HG02642 (cell line): Measurements from ENCODE around the gene HEATR5A.
"Not testable (repeated sequence)": the region's sequence is repeated elsewhere in the genome, so short reads cannot be mapped to it uniquely, and the experiment has no call there.

Experiments used
- ATAC-seq: cut with Tn5 transposase; IDR thresholded peaks from one replicate; pipeline ENCODE4 v1.9.1; 2021; ENCODE audit warnings: mild to moderate bottlenecking; ENCODE audit not compliant: unreplicated experiment, poor library complexity

Gene HEATR5A

DNA sequence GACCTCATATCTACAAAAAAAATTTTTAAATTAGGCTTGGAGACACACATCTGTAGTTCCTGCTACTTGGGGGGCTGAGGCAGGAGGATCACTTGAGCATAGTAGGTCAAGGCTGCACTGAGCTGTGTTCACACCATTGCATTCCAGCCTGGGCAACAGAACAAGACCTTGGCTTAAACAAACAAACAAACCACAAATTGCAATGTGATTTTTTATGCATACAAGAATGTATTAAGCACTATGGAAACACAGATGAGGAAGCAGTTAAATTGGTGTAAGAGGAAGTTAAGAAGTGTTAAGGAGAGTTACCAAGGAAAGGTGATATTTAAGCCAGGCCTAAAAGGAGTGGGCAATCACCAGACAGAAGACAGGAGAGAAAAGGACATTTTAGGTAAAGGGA lies 129.1 kb downstream of the HEATR5A start:
- no peak for ATAC-seq

GRCh38 chr14:31287294-31287972 lies 132.9 kb downstream of the HEATR5A start:
- ATAC-seq, result no peak

GRCh38 chr14:31286456-31287293 lies 133.7 kb downstream of the HEATR5A start:
- no peak for ATAC-seq

DNA sequence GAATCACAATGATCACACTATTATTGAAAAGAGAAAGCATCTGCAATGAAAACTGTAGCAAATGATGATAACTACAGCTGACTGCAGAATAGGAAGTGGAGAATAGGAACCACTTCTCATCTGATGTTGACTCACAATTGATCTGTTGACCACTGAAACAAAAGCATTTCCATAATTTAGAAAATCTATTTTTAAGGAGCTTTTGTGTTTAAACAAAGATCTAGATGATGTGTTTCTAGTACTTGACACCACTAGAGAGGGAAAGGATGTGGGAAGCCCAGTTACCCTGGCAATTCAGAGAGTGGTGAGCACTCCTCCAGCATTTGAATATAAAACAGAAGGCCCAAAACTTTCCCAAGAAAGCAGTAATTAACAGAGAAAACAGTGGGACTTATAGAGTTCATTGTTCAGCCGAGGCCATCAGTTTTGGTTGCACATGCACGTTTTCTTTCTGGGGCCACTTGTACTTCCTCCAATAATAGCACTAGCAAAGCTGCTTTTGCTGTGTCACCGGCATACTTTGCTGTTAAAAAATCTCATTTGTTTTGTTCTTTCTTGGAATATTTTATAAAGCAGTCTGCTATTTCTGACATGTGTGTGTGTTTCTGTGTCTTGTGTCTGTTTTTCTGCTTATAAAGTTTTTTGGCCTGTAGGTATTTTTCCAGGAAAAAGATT lies 136.6 kb downstream of the HEATR5A start:
- ATAC-seq, result peak; percentile 74

GRCh38 chr14:31283153-31283552 lies 137.2 kb downstream of the HEATR5A start:
- no peak for ATAC-seq

GRCh38 chr14:31280871-31281220 lies 139.5 kb downstream of the HEATR5A start:
- no peak for ATAC-seq

DNA sequence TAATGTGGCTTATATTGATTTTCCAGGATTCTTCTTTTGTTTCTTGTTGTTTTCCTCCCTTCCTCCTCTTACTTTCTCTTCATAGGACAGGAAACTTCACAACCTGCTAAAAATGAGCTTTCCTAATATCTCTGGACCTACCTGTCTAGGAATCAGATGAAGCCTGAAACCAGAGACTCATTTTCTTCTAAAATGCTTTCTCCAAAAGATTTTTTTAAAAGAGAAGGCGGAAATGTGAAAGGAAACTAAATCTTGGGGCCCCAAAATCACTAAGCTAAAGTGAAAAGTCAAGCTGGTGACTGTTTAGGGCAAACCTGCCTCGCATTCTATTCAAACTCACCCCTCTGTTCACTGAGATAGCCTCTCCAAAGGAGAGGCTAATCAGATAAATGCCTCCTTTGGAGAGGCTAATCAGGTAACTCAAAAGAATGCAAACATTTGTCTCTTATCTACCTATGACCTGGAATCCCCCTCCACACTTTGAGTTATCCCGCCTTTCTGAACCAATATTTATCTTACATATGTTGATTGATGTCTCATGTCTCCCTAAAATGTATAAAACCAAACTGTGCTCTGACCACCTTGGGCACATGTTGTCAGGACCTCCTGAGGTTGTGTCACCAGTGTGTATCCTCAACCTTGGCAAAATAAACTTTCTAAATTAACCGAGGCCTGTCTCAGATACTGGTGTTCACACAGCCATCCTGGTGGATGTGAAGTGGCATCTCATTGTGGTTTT lies 140.0 kb downstream of the HEATR5A start:
- no peak for ATAC-seq

GRCh38 chr14:31278883-31279282 lies 141.5 kb downstream of the HEATR5A start:
- no peak for ATAC-seq

DNA sequence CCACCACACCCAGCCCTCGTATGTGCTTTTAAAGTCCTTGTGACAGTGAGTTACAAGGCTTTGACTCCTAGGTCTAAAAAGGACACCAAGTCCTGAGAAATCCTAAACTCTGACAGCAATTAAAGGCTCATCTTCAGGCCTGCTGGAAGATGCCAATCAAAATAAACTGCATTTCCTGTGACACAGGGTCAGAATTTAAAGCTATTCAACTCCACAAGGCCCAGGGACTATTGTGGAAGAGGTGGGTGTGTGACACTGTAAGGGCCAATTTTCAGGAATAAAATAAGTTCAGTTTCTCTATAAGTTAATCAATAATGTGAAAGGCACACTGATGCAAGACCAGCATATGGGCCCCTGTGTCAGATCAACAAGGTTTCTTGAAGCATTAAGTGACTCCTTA lies 143.3 kb downstream of the HEATR5A start:
- ATAC-seq, result no peak

DNA sequence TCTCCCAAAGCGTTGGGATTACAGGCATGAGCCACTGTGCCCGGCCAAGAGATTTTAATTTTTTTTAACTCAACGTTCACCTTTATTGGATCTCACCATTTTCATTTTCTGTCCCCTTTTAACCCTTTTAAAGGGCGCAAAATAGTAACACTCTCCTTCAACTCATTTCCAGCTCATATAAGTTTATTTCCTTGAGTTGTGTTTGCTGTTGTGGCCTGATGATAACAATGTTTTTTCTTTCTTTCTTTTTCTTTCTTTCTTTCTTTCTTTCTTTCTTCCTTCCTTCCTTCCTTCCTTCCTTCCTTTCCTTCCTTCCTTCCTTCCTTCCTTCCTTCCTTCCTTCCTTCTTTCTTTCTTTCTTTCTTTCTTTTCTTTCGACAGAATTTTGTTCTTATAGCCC lies 143.9 kb downstream of the HEATR5A start:
- ATAC-seq, result not testable (repeated sequence)

DNA sequence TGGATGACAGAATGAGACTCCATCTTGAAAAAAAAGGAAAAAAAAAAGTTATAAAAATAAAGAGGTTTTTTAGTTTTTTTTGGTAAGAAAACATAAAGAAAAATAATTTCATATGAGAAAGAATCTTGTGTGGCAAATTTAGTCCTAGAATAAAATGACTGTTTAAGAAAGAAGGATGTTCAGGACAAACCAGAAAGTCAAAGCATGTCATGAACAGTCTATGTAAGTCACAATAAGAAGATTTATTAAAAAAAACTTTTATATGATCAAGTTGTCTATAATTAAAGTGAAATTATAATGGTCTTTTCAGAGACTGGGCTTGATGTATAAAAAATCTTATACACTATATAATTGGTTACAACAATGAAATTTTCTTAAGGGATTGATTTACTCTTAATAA lies 144.6 kb downstream of the HEATR5A start:
- no peak for ATAC-seq

- no peak for ATAC-seq
These were observed 148.7 kb downstream of the HEATR5A start for GRCh38 chr14:31271648-31272047.

- no peak for ATAC-seq
These were observed 150.1 kb downstream of the HEATR5A start for GRCh38 chr14:31270196-31270772.

- no peak for ATAC-seq
These were observed 150.6 kb downstream of the HEATR5A start for GRCh38 chr14:31269634-31270195.

- ATAC-seq, result no peak
These were observed 152.1 kb downstream of the HEATR5A start for GRCh38 chr14:31268216-31268615.

- ATAC-seq, result no peak
These were observed 153.7 kb downstream of the HEATR5A start for GRCh38 chr14:31266437-31267331.

- no peak for ATAC-seq
These were observed 154.5 kb downstream of the HEATR5A start for GRCh38 chr14:31265701-31266398.

- no peak for ATAC-seq
These were observed 156.7 kb downstream of the HEATR5A start for GRCh38 chr14:31263485-31264133.
